GM12878 (cell line): ENCODE data around the gene ARHGEF6. TPM values are rescaled to one million over a fixed set of nuclear protein-coding genes. Genes with fewer than 3 reads are reported as not detected.

ENCODE experiments used
- ATAC-seq: fragments of 200-7000 bp; cut with Tn5 transposase; 3 replicates; pipeline ENCODE4 v1.9.1; 2020; ENCODE audit warnings: mild to moderate bottlenecking, moderate library complexity
- BruUV-seq: library from RNA; stranded (reverse); fragments of 400-500 nt; replicated peaks from 2 replicates; lab custom pipeline; 2021; lab: Mats Ljungman, UMichigan
- CTCF ChIA-PET: fragments of 300-600 bp; sonication (Branson Sonifier 250); formaldehyde crosslinking; extraction: SDS; loops from one replicate; lab custom pipeline; 2021; ENCODE audit warnings: inconsistent platforms; lab: Yijun Ruan, JAX
- POLR2A ChIA-PET: fragments of 350-600 bp; formaldehyde crosslinking; extraction: SDS; loops from one replicate; lab custom pipeline; 2021; ENCODE audit warnings: inconsistent platforms; lab: Charles Lee
- RAD21 ChIA-PET: fragments of 300-600 bp; sonication (Branson Sonifier 250); formaldehyde crosslinking; loops from one replicate; lab custom pipeline; 2023; ENCODE audit warnings: antibody characterized with exemption; ENCODE audit not compliant: unreplicated experiment; lab: Charles Lee
- SMC1A ChIA-PET: fragments of 300-600 bp; sonication (Branson Sonifier 250); formaldehyde crosslinking; loops from one replicate; lab custom pipeline; 2023; ENCODE audit not compliant: unreplicated experiment, uncharacterized antibody; lab: Charles Lee
- DNase-seq: peaks from one replicate; pipeline ENCODE4 v3.0.0-alpha.2; 2011; ENCODE audit warnings: low read depth, low spot score
- FAIRE-seq: peaks from 3 replicates; lab custom pipeline; 2011; peaks lifted over from hg19 to GRCh38; lab: Jason Lieb, UNC
- H2AFZ ChIP-seq: 2 replicates; pipeline ENCODE4 v1.6.0; 2011; ENCODE audit warnings: low read depth, low read length, control low read depth; ENCODE audit not compliant: control insufficient read depth
- H3K27ac ChIP-seq: 2 replicates; pipeline ENCODE4 v1.5.1; 2011; ENCODE audit warnings: control low read depth; ENCODE audit not compliant: control insufficient read depth, insufficient read depth
- H3K27me3 ChIP-seq, 2 experiments: replicated peaks in 1 of 2; 2 replicates each; pipeline versions ENCODE4 v1.6.0 to v1.6.1; 2011; ENCODE audit warnings: low read length in 1 of 2; ENCODE audit not compliant: control insufficient read depth in 2 of 2, insufficient read depth in 2 of 2
- H3K36me3 ChIP-seq, 2 experiments: 2 replicates each; pipeline ENCODE4 v1.5.1; 2011; ENCODE audit warnings: low read length in 1 of 2; ENCODE audit not compliant: control insufficient read depth in 2 of 2, insufficient read depth in 2 of 2
- H3K4me1 ChIP-seq: 2 replicates; pipeline ENCODE4 v1.6.1; 2011; ENCODE audit warnings: mild to moderate bottlenecking, low read length, moderate library complexity, mixed read lengths; ENCODE audit not compliant: control insufficient read depth, insufficient read depth
- H3K4me2 ChIP-seq: 2 replicates; pipeline ENCODE4 v1.6.0; 2011; ENCODE audit warnings: control low read depth; ENCODE audit not compliant: control insufficient read depth, insufficient read depth
- H3K4me3 ChIP-seq: fragments of 200-600 bp; sonication (generic); 2 replicates; pipeline ENCODE4 v1.5.1; 2016
- H3K79me2 ChIP-seq: 2 replicates; pipeline ENCODE4 v1.6.0; 2011; ENCODE audit warnings: low read length; ENCODE audit not compliant: control insufficient read depth, insufficient read depth
- H3K9ac ChIP-seq: 2 replicates; pipeline ENCODE4 v1.8.0; 2011; ENCODE audit warnings: low read length, control low read depth, mixed read lengths; ENCODE audit not compliant: control insufficient read depth, insufficient read depth
- H3K9me3 ChIP-seq: replicated peaks from 3 replicates; pipeline ENCODE4 v1.5.1; 2011; ENCODE audit warnings: mild to moderate bottlenecking, low read length; ENCODE audit not compliant: control insufficient read depth, insufficient read depth
- H4K20me1 ChIP-seq: 2 replicates; pipeline ENCODE4 v1.6.0; 2011; ENCODE audit not compliant: control insufficient read depth, insufficient read depth
- ASH2L ChIP-seq: fragments of 300-600, 200-600 bp; sonication (generic); IDR thresholded peaks from 2 replicates; pipeline ENCODE4 v1.6.1; 2017; ENCODE audit warnings: low read depth, mild to moderate bottlenecking, borderline replicate concordance
- CEBPZ ChIP-seq: fragments of 150-350 bp; IDR thresholded peaks from 2 replicates; pipeline ENCODE4 v1.6.1; 2016; ENCODE audit warnings: low read depth, low read length
- CHD4 ChIP-seq: fragments of 200-600 bp; sonication (generic); IDR thresholded peaks from 2 replicates; pipeline ENCODE4 v1.6.1; 2016; ENCODE audit warnings: mild to moderate bottlenecking
- NRF1 ChIP-seq: conservative IDR thresholded peaks from 2 replicates; pipeline ENCODE4 v1.6.1; 2011; ENCODE audit warnings: mild to moderate bottlenecking, low read depth, low read length, improper control_type of control experiment
- PAX5 ChIP-seq: IDR thresholded peaks from 2 replicates; pipeline ENCODE4 v1.6.1; 2011; ENCODE audit warnings: low read depth, low read length, borderline replicate concordance
- SRF ChIP-seq, 2 experiments: IDR thresholded peaks; 2 replicates each; pipeline ENCODE4 v1.6.1; 2011; ENCODE audit warnings: low read depth in 2 of 2, low read length in 2 of 2, mild to moderate bottlenecking in 1 of 2, moderate library complexity in 1 of 2
- TCF3 ChIP-seq: IDR thresholded peaks from 2 replicates; pipeline ENCODE4 v1.6.1; 2012; ENCODE audit warnings: low read depth, mild to moderate bottlenecking, low read length, borderline replicate concordance; ENCODE audit not compliant: insufficient read depth
- ZNF217 ChIP-seq: fragments of 450-650 bp; IDR thresholded peaks from 2 replicates; pipeline ENCODE4 v1.6.1; 2017; ENCODE audit warnings: antibody characterized with exemption, mild to moderate bottlenecking
- WGBS: methylation state at CpG from one replicate; pipeline ENCODE4 v1.1.6; 2016; ENCODE audit warnings: low lambda C conversion rate; ENCODE audit not compliant: insufficient replicate concordance, insufficient coverage; ENCODE audit errors: missing lambda C conversion rate; 5-methylcytosine and 5-hydroxymethylcytosine counted together
- in situ Hi-C: fragments of 300-500 bp; cut with MboI; formaldehyde crosslinking; loops from 9 replicates; pipeline ENCODE4 v1.14.3; 2018; ENCODE audit warnings: mixed read lengths
- intact Hi-C: fragments of 100-400 bp; cut with micrococcal nuclease; formaldehyde crosslinking; loops from one replicate; pipeline ENCODE4 v1.14.2; 2022; ENCODE audit not compliant: unreplicated experiment
- polyA plus RNA-seq, 11 experiments: library from polyadenylated mRNA; depleted of rRNA in 4 of 11; unstranded in 6 of 11; stranded (reverse) in 5 of 11; fragments of >200 nt; fragmentation: Nextera tagmentation in 4 of 11; fragmentation: Illumina TruSeq in 1 of 11; extraction: Ambion mirVana in 4 of 11; extraction: Trizol in 1 of 11; gene quantifications; 1 replicate in 1 of 11; 2 replicates in 10 of 11; pipeline versions ENCODE4 v1.2.1 to v1.2.3, GENCODE V29; 2011 to 2016; ENCODE audit warnings: inconsistent platforms in 2 of 11, missing spikeins in 2 of 11, low read depth in 1 of 11
- total RNA-seq, 4 experiments: library from RNA; depleted of rRNA in 3 of 4; stranded (reverse); fragments of >200 nt in 3 of 4; fragmentation: Illumina TruSeq in 1 of 4; extraction: Trizol in 1 of 4; gene quantifications; 2 replicates each; pipeline versions ENCODE4 v1.2.1 to v1.2.3, GENCODE V29; 2013 to 2021

Gene ARHGEF6
- total and polyA plus RNA-seq, 10 of the 15 experiments (the other 5 are each of a cell fraction or from before 2014, with no cell fraction given) = 5.4 to 29.7 (median 18.0) TPM

GRCh38 chrX:136780241-136780640 is 491 bp downstream of the ARHGEF6 start:
- BruUV-seq = no TSS peak
- H3K27me3 ChIP-seq = no peaks in the 10 kb centered on the region
- peak overlapping the region; percentile 43 for H2AFZ ChIP-seq
- RAD21 ChIA-PET = interaction anchor here (1.0 to 2.4 kb wide), 5 partner anchors 13 to 99 kb away, joined by 3 to 7 read pairs (median 3); no protein-coding TSS in a partner anchor
- CTCF ChIA-PET = interaction anchor here (1.0 to 1.3 kb wide), 2 partner anchors 14 to 33 kb away, joined by 3 to 4 read pairs; no protein-coding TSS in a partner anchor
- TF ChIP-seq SRF (IDR thresholded peaks at IDR 0.05; ENCODE audit: low read depth in 2 of 2, low read length in 2 of 2) (no peak), ASH2L (no peak), PAX5 (no peak), NRF1 (no peak), CEBPZ (no peak), ZNF217 (no peak), TCF3 (no peak), CHD4 (no peak)
- peak overlapping the region; percentile 16 for H3K9ac ChIP-seq
- H3K4me3 ChIP-seq = peak overlapping the region; percentile 49
- no peaks in the 10 kb centered on the region for H3K36me3 ChIP-seq
- H3K27ac ChIP-seq = peak overlapping the region; percentile 79
- H3K79me2 ChIP-seq = peaks cover 3% of the 10 kb centered on the region
- no peaks in the 10 kb centered on the region for H4K20me1 ChIP-seq
- SMC1A ChIA-PET = interaction anchor here (0.6 to 2.2 kb wide), 6 partner anchors 31 to 140 kb away, joined by 3 to 8 read pairs (median 6); no protein-coding TSS in a partner anchor
- H3K4me2 ChIP-seq = peak overlapping the region; percentile 56
- H3K4me1 ChIP-seq = peaks cover 7% of the 10 kb centered on the region; the same call in 1 of the 2 replicates
- FAIRE-seq (no peak), ATAC-seq (peak; percentile 38; the same call in 2 of the 3 replicates), DNase-seq (no peak)
- POLR2A ChIA-PET = interaction anchor here (0.6 to 1.3 kb wide), 3 partner anchors 12 to 100 kb away, joined by 3 to 5 read pairs (median 5); partner anchors contain the start of gene RBMX
- 3% methylated on average over 2 of the region's 2 CpGs for WGBS
- H3K9me3 ChIP-seq = no peaks in the 10 kb centered on the region; the same call in 2 of the 3 replicates
- intact Hi-C loops = loop anchor here (5.0 kb wide), 1 partner anchor 127 kb away; no protein-coding TSS in a partner anchor
- in situ Hi-C loops = no loop called here
